ENCODE data around the gene HVCN1. TPM values are rescaled to one million over a fixed set of nuclear protein-coding genes. Genes with fewer than 3 reads are reported as not detected.
"Not testable (repeated sequence)": the region's sequence is repeated elsewhere in the genome, so short reads cannot be mapped to it uniquely, and the experiment has no call there.

The HVCN1 gene
- total RNA-seq, 5 donors from 2014 or later (not counting 1 experiment from before 2014, with no cell fraction given): 5.6 to 18.7 (median 14.2) TPM

- ATAC-seq (replicated peaks in 1 of 4); CTCF ChIA-PET; H3K27me3 Mint-ChIP-seq; H3K4me3 ChIP-seq (ENCODE audit: control insufficient read depth in 1 of 2, extremely low read depth in 1 of 2, low read length in 1 of 2); H3K9me3 Mint-ChIP-seq; H3K4me1 Mint-ChIP-seq; DNase-seq; H3K27me3 ChIP-seq (replicated peaks in 1 of 2; ENCODE audit: control insufficient read depth in 2 of 2, extremely low read depth in 1 of 2, insufficient read depth in 2 of 2, low read length in 1 of 2); POLR2A ChIA-PET; H3K4me1 ChIP-seq (ENCODE audit: control insufficient read depth in 1 of 2, extremely low read depth in 1 of 2, insufficient read depth in 2 of 2, low read length in 2 of 2); H3K9me3 ChIP-seq; H3K27ac Mint-ChIP-seq; H3K27ac ChIP-seq (ENCODE audit: low read length); H3K4me3 Mint-ChIP-seq: not testable (repeated sequence)
- peaks cover 37% of the 10 kb centered on the region for H3K36me3 Mint-ChIP-seq
- peaks cover 11 to 16% of the 10 kb centered on the region in 2 donors for H3K36me3 ChIP-seq (ENCODE audit: control insufficient read depth in 2 of 2, extremely low read depth in 1 of 2, insufficient read depth in 1 of 2, low read length in 1 of 2)
- 98% methylated on average over 8 of the region's 10 CpGs for WGBS (ENCODE audit: insufficient coverage)
Measured at GRCh38 chr12:110654238-110654637, 34.7 kb downstream of the HVCN1 start.

- 88% methylated on average over 9 of the region's 11 CpGs for WGBS (ENCODE audit: insufficient coverage)
- Mint-ChIP-seq H3K27me3 (no peaks in the 10 kb centered on the region), H3K36me3 (peaks cover 43% of the 10 kb centered on the region), H3K4me1 (peaks cover 20 to 29% (median 22%) of the 10 kb centered on the region in 3 donors), H3K4me3 (no peak overlapping the region), H3K9me3 (no peaks in the 10 kb centered on the region), H3K27ac (peak overlapping the region in 1 of 2 donors; percentile 8)
- Histone ChIP-seq H3K27ac (ENCODE audit: low read length) (no peak overlapping the region), H3K36me3 (ENCODE audit: control insufficient read depth in 2 of 2, extremely low read depth in 1 of 2, insufficient read depth in 1 of 2, low read length in 1 of 2) (peaks cover 9 to 23% of the 10 kb centered on the region in 2 donors), H3K4me3 (ENCODE audit: control insufficient read depth in 1 of 2, extremely low read depth in 1 of 2, low read length in 1 of 2) (no peak overlapping the region), H3K4me1 (ENCODE audit: control insufficient read depth in 1 of 2, extremely low read depth in 1 of 2, insufficient read depth in 2 of 2, low read length in 2 of 2) (peaks cover 14 to 18% of the 10 kb centered on the region in 2 experiments), H3K27me3 (replicated peaks in 1 of 2; ENCODE audit: control insufficient read depth in 2 of 2, extremely low read depth in 1 of 2, insufficient read depth in 2 of 2, low read length in 1 of 2) (no peaks in the 10 kb centered on the region), H3K9me3 (no peaks in the 10 kb centered on the region)
- no peak for DNase-seq
- ChIA-PET CTCF (no interaction called here), POLR2A (interaction anchor here in 1 of 2 donors (0.6 kb wide), 3 partner anchors 16 to 1613 kb away, joined by 3 to 6 read pairs (median 3); no protein-coding TSS in a partner anchor)
- ATAC-seq (replicated peaks in 1 of 4): no peak
Measured at GRCh38 chr12:110649341-110649847, 39.5 kb downstream of the HVCN1 start.

GRCh38 chr12:110647631-110648040 lies 41.3 kb downstream of the HVCN1 start:
- ChIA-PET POLR2A (interaction anchor here in 1 of 2 donors (0.5 kb wide), 1 partner anchor 24 kb away, joined by 5 read pairs; no protein-coding TSS in a partner anchor), CTCF (no interaction called here)
- peak in 18 of 35 experiments; percentile 4 to 54 (median 15) for DNase-seq
- Mint-ChIP-seq H3K27me3 (no peaks in the 10 kb centered on the region), H3K4me1 (peaks cover 35 to 39% (median 35%) of the 10 kb centered on the region in 3 donors), H3K36me3 (peaks cover 34% of the 10 kb centered on the region), H3K4me3 (peak overlapping the region in 2 of 3 donors; percentile 21 to 42), H3K27ac (peak overlapping the region; percentile 86 to 90), H3K9me3 (no peaks in the 10 kb centered on the region)
- peak; percentile 69 to 91 (median 82) for ATAC-seq (replicated peaks in 1 of 4)
- Histone ChIP-seq H3K9me3 (no peaks in the 10 kb centered on the region), H3K4me1 (ENCODE audit: control insufficient read depth in 1 of 2, extremely low read depth in 1 of 2, insufficient read depth in 2 of 2, low read length in 2 of 2) (peaks cover 22% of the 10 kb centered on the region in 2 experiments), H3K4me3 (ENCODE audit: control insufficient read depth in 1 of 2, extremely low read depth in 1 of 2, low read length in 1 of 2) (no peak overlapping the region), H3K36me3 (ENCODE audit: control insufficient read depth in 2 of 2, extremely low read depth in 1 of 2, insufficient read depth in 1 of 2, low read length in 1 of 2) (peaks cover 9 to 23% of the 10 kb centered on the region in 2 donors), H3K27ac (ENCODE audit: low read length) (peak overlapping the region; percentile 43), H3K27me3 (replicated peaks in 1 of 2; ENCODE audit: control insufficient read depth in 2 of 2, extremely low read depth in 1 of 2, insufficient read depth in 2 of 2, low read length in 1 of 2) (no peaks in the 10 kb centered on the region)
- 19% methylated on average over 4 of the region's 7 CpGs for WGBS (ENCODE audit: insufficient coverage)

- 80% methylated on average over 2 of the region's 7 CpGs for WGBS (ENCODE audit: insufficient coverage)
- ChIA-PET CTCF (interaction anchor here in 1 of 2 donors (0.8 kb wide), 1 partner anchor 104 kb away, joined by 3 read pairs; no protein-coding TSS in a partner anchor), POLR2A (interaction anchor here in 1 of 2 donors (0.6 kb wide), 1 partner anchor 31 kb away, joined by 4 read pairs; no protein-coding TSS in a partner anchor)
- Mint-ChIP-seq H3K4me1 (peaks cover 24 to 35% (median 31%) of the 10 kb centered on the region in 3 donors), H3K27ac (no peak overlapping the region), H3K4me3 (no peak overlapping the region), H3K9me3 (no peaks in the 10 kb centered on the region), H3K36me3 (peaks cover 13% of the 10 kb centered on the region), H3K27me3 (no peaks in the 10 kb centered on the region)
- peaks cover 9 to 14% of the 10 kb centered on the region in 2 experiments for H3K4me1 ChIP-seq (ENCODE audit: control insufficient read depth in 1 of 2, extremely low read depth in 1 of 2, insufficient read depth in 2 of 2, low read length in 2 of 2)
- H3K9me3 ChIP-seq: no peaks in the 10 kb centered on the region
- no peak overlapping the region for H3K4me3 ChIP-seq (ENCODE audit: control insufficient read depth in 1 of 2, extremely low read depth in 1 of 2, low read length in 1 of 2)
- no peak overlapping the region for H3K27ac ChIP-seq (ENCODE audit: low read length)
- peaks cover 0 to 3% of the 10 kb centered on the region in 2 donors for H3K36me3 ChIP-seq (ENCODE audit: control insufficient read depth in 2 of 2, extremely low read depth in 1 of 2, insufficient read depth in 1 of 2, low read length in 1 of 2)
- DNase-seq: no peak
- H3K27me3 ChIP-seq (replicated peaks in 1 of 2; ENCODE audit: control insufficient read depth in 2 of 2, extremely low read depth in 1 of 2, insufficient read depth in 2 of 2, low read length in 1 of 2): no peaks in the 10 kb centered on the region
- no peak for ATAC-seq (replicated peaks in 1 of 4)
Measured at GRCh38 chr12:110641521-110641920, 47.4 kb downstream of the HVCN1 start.

GRCh38 chr12:110640275-110641025 lies 48.5 kb downstream of the HVCN1 start:
- Mint-ChIP-seq H3K27me3 (no peaks in the 10 kb centered on the region), H3K4me1 (peaks cover 29 to 43% (median 39%) of the 10 kb centered on the region in 3 donors), H3K9me3 (no peaks in the 10 kb centered on the region), H3K36me3 (peaks cover 13% of the 10 kb centered on the region), H3K4me3 (no peak overlapping the region), H3K27ac (no peak overlapping the region)
- H3K36me3 ChIP-seq (ENCODE audit: control insufficient read depth in 2 of 2, extremely low read depth in 1 of 2, insufficient read depth in 1 of 2, low read length in 1 of 2): no peaks in the 10 kb centered on the region
- WGBS (ENCODE audit: insufficient coverage): 94% methylated on average over 14 of the region's 15 CpGs
- H3K9me3 ChIP-seq: no peaks in the 10 kb centered on the region
- no peak overlapping the region for H3K27ac ChIP-seq (ENCODE audit: low read length)
- CTCF ChIA-PET: interaction anchor here (0.5 to 0.8 kb wide), 3 partner anchors 103 to 1073 kb away, joined by 3 to 4 read pairs (median 3); no protein-coding TSS in a partner anchor
- POLR2A ChIA-PET: interaction anchor here in 1 of 2 donors (0.5 kb wide), 1 partner anchor 492 kb away, joined by 3 read pairs; no protein-coding TSS in a partner anchor
- H3K4me3 ChIP-seq (ENCODE audit: control insufficient read depth in 1 of 2, extremely low read depth in 1 of 2, low read length in 1 of 2): no peak overlapping the region
- no peaks in the 10 kb centered on the region for H3K27me3 ChIP-seq (replicated peaks in 1 of 2; ENCODE audit: control insufficient read depth in 2 of 2, extremely low read depth in 1 of 2, insufficient read depth in 2 of 2, low read length in 1 of 2)
- ATAC-seq (replicated peaks in 1 of 4) (no peak), DNase-seq (no peak)
- peaks cover 9 to 14% of the 10 kb centered on the region in 2 experiments for H3K4me1 ChIP-seq (ENCODE audit: control insufficient read depth in 1 of 2, extremely low read depth in 1 of 2, insufficient read depth in 2 of 2, low read length in 2 of 2)

GRCh38 chr12:110639336-110640141 lies 49.4 kb downstream of the HVCN1 start:
- CTCF ChIA-PET: no interaction called here
- no peak overlapping the region for H3K4me3 ChIP-seq (ENCODE audit: control insufficient read depth in 1 of 2, extremely low read depth in 1 of 2, low read length in 1 of 2)
- no peaks in the 10 kb centered on the region for H3K9me3 ChIP-seq
- no peak overlapping the region for H3K27ac ChIP-seq (ENCODE audit: low read length)
- peaks cover 32 to 43% (median 39%) of the 10 kb centered on the region in 3 donors for H3K4me1 Mint-ChIP-seq
- WGBS (ENCODE audit: insufficient coverage): 96% methylated on average over 7 of the region's 7 CpGs
- DNase-seq (no peak), ATAC-seq (replicated peaks in 1 of 4) (no peak)
- H3K27me3 ChIP-seq (replicated peaks in 1 of 2; ENCODE audit: control insufficient read depth in 2 of 2, extremely low read depth in 1 of 2, insufficient read depth in 2 of 2, low read length in 1 of 2): no peaks in the 10 kb centered on the region
- POLR2A ChIA-PET: no interaction called here
- peaks cover 9 to 14% of the 10 kb centered on the region in 2 experiments for H3K4me1 ChIP-seq (ENCODE audit: control insufficient read depth in 1 of 2, extremely low read depth in 1 of 2, insufficient read depth in 2 of 2, low read length in 2 of 2)
- H3K4me3 Mint-ChIP-seq: no peak overlapping the region
- H3K27ac Mint-ChIP-seq: no peak overlapping the region
- H3K36me3 Mint-ChIP-seq: peaks cover 13% of the 10 kb centered on the region
- H3K9me3 Mint-ChIP-seq: no peaks in the 10 kb centered on the region
- no peaks in the 10 kb centered on the region for H3K36me3 ChIP-seq (ENCODE audit: control insufficient read depth in 2 of 2, extremely low read depth in 1 of 2, insufficient read depth in 1 of 2, low read length in 1 of 2)
- H3K27me3 Mint-ChIP-seq: no peaks in the 10 kb centered on the region
